KBM-7 (cell line): ENCODE results near the gene SLC8A3.

Experiments
- DNase-seq: peaks from one replicate; pipeline ENCODE4 v3.0.0-alpha.2; 2015
- in situ Hi-C: fragments of 300-500 bp; cut with MboI; formaldehyde crosslinking; loops from 2 replicates; pipeline ENCODE4 v1.14.3; 2020; ENCODE audit warnings: low sequenced_read_pairs, low pct_unique_long_range_greater_than_20kb, mixed read lengths

Gene SLC8A3

DNA sequence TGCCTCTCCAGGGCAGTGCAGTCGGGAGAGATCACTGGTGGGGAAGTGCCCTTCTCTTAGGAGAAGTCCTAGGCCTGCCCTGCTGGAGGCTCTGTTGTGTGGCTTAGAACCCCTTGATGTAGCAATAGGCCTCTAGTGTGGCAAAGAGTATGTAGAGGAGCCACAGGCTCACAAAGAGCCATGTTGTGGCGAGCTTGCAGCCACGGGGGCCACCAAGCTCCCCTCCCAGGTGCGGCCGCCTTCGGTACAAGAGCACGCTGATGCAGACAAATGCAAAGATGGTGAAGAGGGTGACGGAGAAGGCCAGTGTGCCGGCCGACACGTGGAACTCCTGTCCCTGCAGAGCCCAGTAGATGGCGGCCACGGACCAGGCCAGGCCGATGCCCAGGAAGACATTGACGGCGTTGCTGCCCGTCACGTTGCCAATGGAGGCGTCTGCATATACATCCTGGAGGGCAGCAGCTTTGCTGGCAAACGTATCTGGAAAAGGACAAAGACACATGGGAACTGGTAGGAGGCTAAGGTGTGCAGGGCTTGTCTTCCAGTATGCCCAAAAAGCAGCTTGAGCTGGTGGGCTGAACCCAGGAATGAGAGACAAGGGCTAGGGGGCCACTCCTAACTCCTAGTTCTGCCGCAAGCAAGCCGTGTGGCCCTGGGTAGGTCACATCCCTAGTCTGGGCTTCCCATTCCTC lies 142.8 kb downstream of the SLC8A3 start:
- peak; percentile 66 for DNase-seq
- in situ Hi-C loops: no loop called here

DNA sequence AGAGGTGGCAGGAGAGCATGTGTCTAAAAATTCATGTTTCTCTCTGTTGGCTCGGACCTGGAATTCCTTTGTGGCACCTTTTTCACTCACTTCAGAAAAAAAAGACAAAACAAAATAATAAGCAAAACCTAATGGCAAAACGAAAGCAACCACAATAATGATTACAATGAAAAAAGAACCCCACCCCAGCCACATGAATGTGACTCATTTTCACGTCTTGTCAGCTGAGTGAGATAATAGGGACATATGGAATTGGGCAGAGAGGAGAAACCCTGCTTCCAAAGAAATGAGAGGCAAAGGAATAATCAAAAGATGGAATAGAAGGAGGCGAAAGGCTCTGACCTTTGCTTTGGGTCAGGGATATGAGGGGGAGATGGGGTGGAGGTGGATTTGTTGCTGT lies 143.4 kb downstream of the SLC8A3 start:
- no peak for DNase-seq
- in situ Hi-C loops: no loop called here

DNA sequence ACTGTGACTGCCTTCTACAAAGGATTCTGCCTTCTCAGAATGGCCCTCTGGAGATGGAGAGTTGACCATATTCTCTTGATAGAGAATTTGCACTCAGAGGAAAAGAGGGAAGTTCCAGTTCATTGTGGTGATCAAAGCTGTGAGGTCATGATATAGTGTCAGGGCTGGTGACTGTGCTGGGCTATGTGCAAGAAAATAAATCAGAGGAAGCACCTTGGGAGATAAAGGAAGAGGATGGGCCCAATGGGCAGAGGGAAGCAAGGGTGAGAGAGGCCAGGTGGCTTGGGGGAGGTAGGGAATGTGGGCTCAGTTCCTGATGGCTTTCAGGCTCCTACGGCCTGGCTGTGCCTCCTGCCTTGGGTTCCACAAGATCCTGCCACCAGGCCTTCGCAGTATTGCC lies 145.8 kb downstream of the SLC8A3 start:
- in situ Hi-C loops: no loop called here

DNA sequence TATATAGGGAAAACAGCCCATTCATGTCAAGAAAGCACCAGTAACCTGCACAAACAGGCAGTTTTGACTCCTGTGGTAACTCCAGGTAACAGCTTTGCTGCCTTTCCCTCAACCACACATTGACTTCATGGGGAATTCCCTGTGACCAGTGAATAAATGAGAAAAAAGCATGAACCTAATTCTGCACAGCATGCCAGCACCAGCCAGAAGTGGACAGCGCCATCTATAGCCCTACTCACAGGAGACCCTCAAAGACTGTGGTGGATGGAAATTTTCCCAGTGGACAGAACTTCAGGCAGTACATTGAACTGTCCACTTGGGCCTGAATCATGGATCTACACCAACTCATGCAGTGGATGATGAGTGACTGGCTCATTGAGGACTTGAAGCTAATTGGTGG lies 152.1 kb downstream of the SLC8A3 start:
- in situ Hi-C loops: no loop called here
- no peak for DNase-seq

More for the DNA sequence above, 145.8 kb downstream of the SLC8A3 start:
- DNase-seq: no peak

DNA sequence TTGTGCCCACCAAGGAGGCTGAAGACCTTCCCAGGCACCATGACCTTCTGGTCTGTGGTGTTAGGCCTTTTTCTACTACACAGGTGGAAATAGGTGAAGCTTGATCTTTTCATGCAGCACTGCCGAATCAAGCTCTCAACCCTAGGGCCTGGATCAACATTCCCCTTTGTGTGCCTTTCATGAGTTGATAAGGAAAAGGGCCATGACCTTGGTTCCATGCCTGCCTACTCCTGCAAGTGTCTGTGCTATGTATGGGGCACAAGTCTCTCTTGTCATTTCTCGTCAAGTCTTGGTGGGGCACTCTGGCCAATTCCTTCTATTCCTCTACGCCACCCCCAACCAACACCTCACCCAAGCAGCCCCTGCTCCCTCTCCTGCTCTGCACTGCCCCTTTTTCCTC lies 154.5 kb downstream of the SLC8A3 start:
- in situ Hi-C loops: no loop called here
- no peak for DNase-seq

DNA sequence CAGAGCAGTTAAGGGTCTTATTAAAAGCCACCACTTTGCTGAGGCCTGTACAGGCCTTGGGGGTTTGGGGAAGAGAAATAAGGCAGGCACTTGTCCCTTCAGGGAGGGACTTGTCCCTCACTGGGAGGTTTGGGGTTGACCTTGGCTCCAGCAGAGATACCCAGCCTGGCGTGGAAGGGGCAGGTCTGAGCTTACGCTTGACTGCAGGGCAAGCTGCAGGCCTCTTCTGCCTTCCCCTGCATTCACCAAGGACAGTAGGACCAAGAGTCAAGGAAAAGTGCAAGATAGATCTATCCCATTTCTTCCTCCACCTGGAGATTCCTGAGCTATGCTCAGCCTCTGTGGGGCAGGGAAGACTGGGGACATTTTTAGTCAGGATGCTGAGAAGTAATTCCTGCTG lies 155.2 kb downstream of the SLC8A3 start:
- in situ Hi-C loops: no loop called here
- DNase-seq: no peak

DNA sequence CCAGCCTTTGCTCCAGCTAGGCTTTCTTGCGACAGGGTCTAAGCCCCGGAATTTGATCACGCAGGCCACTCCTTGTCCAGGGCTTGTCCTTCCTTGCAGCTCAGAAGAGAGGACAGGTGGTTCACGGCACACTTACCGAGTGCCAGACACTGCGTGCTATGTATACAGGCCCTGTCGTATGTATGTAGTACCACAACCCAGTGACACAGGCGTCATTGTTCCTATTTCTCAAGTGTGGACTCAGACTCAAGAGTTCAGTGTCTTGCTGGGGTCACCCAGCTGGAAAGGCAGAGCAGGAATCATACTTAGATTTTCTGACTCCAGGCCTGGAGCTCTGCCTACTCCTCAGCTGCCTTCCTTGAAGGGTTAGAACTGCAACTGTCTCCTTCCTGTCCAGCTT lies 155.6 kb downstream of the SLC8A3 start:
- DNase-seq: no peak
- in situ Hi-C loops: no loop called here

DNA sequence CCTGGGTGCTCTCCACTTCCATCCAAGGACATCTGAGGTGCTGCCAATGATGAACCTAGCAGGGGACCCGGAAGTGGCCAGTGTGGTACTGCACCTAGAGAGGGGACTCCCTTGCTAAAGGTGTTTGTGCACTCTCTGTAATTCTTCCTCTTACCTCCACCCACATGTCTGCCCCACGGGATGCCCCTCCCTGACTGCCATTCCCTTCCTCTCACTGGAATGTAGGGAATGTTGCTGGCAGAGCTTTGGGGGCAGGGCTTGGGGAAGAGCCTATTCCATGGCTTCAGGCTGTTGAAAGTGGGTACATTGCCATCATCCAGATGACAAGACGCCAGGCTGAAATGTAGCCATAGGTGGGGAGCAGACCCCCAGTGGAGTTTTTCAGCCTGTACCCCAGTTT lies 156.3 kb downstream of the SLC8A3 start:
- in situ Hi-C loops: no loop called here
- DNase-seq: no peak

DNA sequence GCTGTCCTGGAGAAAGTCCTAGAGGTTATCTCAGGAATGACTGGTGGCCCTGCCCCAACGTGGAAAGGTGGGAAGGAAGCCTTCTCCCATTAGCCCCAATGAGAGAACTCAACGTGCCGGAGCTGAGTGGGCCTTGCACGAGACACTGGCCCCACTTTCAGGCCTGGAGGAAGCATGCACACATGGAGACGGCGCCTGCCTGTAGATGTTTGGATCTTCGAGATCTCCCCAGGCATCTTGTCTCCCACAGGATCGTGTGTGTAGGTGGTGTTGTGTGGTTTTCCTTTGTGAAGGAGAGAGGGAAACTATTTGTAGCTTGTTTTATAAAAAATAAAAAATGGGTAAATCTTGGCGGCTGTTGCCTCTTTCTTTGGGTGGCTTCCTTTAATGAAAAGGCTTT lies 156.7 kb downstream of the SLC8A3 start:
- DNase-seq: no peak
- in situ Hi-C loops: no loop called here

DNA sequence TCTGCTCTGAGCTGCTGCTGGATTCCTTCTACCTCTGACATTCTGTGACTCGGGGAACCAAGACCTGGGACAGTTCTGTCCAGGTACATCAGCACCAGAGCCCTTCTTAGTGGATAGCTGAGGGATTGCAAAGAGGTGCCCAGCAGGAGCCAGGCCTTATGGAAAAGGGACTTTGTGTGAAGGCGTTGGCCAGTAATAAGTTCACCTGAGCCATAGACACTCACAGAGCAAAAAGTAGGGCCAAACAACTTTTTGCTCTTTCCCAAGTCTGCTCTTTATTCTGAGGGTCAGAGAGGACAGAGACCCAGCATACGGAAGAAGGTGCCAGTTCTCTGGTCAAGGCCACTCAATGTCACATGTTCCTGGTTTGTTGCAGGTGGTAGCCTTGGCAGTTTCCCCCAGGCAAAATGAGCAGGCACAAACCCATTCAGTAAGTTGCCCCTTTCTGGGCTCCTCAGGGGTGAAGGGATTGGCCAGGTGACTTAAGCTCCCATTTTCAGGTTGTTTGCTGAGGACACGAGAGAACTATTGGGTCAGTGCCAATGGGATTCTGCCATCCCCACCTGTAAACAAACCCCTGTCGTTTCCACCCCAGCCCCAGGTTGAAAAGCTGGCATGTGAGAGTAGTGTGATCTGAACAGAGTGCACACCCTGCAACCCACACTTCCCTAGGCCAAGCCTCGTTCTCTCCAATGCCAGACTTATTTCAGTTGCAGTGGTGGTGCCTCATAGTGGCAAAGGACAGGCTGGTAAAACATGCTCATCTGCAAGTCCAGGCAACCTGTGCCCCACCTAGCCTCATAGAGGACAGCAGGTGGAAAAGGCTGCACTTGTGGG lies 159.2 kb downstream of the SLC8A3 start:
- in situ Hi-C loops: loop anchor here (10.0 kb wide), 1 partner anchor 455 kb away; the partner anchor contains the start of gene CCDC177
- no peak for DNase-seq

DNA sequence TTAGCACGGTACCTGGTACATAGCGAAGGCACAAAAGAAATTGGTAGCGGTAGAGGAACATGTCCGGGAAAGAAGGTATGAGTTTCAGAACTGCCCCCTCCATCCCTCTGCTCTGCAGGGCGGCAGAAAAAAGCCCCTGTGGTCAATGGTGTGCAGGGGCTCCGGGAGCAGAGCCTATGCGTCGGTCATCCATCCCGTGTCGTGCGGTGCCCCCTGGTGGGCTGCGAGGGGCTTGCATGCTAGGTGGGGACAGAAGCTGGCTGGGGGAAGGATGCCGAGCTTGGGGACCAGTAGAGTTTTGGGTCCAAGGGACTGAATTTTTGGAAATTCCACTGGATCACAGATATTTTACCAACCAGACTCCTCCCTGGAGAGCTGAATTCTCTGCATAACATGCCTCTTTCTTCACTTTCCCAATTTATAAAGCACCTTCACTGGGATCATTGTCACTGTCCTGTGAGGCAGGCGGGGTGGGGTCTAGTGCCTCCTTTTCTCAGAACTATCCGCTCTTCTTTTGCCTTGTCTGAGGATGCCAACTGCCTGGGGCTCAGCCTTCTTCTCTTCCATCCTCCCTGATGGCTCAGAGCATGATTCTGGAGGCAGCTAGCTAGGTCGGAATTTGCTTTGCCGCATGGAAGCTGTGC lies 160.8 kb downstream of the SLC8A3 start:
- in situ Hi-C loops: loop anchor here (10.0 kb wide), 1 partner anchor 453 kb away; the partner anchor contains the start of gene CCDC177
- DNase-seq: peak; percentile 58

DNA sequence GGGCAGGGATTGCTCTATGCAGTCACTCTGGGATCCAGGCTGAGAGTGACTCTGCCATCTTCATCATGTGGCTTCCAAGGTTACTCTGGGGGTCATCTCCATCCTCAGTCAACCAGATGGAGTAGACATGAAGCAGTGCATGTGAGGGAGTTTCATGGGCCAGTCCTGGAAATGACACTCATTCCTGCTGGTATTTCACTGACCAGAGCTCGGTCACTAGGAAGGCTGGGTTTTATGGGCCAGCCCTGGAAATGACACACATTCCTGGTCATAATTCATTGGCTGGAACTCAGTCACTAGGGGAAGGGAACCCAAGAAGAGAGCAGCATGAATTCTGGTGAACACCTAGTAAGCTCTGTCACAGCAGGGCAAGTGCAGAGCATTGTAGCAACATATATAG lies 164.9 kb downstream of the SLC8A3 start:
- in situ Hi-C loops: loop anchor here (10.0 to 25.0 kb wide), 2 partner anchors 187 to 449 kb away; partner anchors contain the start of gene CCDC177
- DNase-seq: no peak

DNA sequence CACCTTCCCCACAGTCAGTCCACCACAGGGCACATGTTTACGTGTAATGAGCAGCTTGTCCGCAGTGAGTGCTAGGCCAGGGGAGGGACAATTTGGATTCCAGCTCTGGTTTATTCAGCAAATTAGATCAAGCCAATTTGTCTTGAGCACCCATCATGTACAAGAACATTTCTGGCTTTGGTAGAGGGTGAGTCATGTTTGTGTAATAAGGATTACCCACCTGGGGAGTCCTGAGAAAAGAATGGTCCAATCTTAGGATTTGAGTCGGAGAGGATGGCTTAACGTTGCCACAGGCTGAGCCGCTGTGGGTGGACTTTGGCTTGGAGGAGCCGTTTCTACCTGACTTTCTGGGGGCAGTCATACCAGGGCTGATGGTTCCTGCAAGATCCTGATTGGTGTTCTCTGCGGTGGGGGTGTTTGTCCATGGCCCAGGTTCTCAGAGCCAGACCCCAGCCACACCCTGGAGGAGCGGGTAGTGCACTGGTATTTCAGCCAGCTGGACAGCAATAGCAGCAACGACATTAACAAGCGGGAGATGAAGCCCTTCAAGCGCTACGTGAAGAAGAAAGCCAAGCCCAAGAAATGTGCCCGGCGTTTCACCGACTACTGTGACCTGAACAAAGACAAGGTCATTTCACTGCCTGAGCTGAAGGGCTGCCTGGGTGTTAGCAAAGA lies 165.8 kb downstream of the SLC8A3 start:
- in situ Hi-C loops: loop anchor here (10.0 to 25.0 kb wide), 2 partner anchors 186 to 448 kb away; partner anchors contain the start of gene CCDC177

DNA sequence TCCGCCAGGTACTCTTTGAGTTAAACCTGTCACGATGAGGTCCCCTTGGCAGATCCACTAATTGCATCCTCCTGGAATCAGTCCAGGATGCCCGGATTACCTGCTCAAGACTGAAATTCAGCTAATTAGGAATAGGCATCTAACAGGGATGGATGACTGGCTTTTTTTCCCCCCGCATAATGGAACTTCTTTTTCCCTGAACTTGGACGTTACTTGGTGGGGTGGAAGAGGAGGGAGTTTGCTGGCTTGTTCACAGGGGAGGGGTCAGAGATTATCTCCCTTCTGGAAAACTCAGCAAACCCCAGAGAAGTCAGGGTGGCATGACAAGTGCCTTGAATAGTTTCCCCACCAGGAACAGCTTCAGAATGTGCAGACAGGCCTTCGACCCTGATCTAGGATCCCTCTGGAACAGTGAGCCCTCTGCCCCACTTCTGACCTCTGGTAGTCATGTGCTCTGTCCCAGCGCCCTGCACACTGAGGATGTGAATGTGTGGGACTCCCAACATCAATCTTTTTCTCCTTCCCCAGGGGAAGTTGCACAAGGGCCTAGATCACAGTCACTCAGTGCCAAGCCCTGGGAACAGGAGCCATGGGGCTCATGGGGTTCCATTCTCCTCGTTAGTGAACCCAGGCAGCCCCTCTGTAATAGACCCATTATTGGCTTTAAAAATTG lies 167.1 kb downstream of the SLC8A3 start:
- in situ Hi-C loops: loop anchor here (10.0 to 25.0 kb wide), 2 partner anchors 184 to 447 kb away; partner anchors contain the start of gene CCDC177
- DNase-seq: no peak

More for the DNA sequence above, 165.8 kb downstream of the SLC8A3 start:
- no peak for DNase-seq

DNA sequence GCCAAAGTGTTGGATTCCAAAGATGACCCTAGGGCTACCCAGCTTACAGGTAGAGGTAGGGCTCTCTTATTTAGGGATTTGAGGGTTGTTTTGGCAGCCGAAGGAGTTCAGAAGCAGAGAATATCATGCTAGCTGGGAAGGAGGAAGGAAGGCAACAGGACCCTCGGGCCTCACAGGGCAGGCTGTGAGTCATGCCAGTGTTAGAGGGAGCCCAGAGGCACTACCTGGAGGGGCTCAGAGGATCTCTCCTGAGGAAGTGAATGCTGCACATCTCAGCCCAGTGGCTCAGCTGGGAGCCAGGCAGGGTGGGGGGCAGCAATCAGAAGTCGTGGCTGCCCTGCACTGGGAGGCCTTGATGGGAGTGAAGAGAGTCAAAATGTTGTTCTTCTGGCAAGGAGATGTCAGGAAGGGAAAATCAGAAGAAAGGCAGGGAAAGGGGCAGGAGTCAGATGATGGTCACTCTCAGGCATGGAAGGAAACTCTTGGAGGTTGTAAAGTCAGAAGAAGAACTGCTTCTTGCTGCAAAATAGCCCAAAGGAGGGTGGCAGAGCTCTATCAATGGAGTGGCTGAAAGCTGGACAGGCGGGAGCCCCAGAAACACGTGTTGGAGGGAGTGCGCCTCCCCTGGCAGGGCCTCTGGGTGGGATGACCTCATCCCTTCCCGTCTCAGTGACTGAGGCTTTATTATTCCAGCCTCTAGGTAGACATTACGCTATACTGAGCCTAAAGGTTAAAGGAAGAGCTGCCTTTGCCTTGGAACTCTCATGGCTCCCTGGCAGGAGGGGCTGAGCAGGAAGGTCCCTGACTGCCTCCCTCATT lies 168.2 kb downstream of the SLC8A3 start:
- in situ Hi-C loops: loop anchor here (10.0 to 25.0 kb wide), 2 partner anchors 183 to 446 kb away; partner anchors contain the start of gene CCDC177

DNA sequence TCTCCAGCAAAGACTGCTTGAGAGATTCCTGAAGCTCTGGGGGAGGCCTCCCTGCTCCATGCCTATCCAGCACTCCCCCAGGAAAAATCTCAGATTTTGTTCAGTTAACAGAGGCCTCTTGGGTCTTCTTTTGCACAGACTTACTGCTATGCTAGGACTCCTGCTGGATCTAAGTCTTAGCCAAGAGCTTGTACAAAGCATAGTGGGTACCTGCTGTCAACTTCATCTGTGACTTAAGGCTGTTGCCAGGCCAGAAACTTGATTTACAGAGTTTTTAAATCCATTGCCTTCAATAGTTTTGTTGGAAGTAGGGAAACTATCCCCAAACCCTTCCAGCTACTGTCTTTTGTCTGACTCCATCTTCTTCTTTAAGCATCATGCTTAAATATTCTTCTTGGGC lies 169.1 kb downstream of the SLC8A3 start:
- in situ Hi-C loops: loop anchor here (10.0 to 25.0 kb wide), 2 partner anchors 182 to 445 kb away; partner anchors contain the start of gene CCDC177

More for the DNA sequence above, 168.2 kb downstream of the SLC8A3 start:
- no peak for DNase-seq

DNA sequence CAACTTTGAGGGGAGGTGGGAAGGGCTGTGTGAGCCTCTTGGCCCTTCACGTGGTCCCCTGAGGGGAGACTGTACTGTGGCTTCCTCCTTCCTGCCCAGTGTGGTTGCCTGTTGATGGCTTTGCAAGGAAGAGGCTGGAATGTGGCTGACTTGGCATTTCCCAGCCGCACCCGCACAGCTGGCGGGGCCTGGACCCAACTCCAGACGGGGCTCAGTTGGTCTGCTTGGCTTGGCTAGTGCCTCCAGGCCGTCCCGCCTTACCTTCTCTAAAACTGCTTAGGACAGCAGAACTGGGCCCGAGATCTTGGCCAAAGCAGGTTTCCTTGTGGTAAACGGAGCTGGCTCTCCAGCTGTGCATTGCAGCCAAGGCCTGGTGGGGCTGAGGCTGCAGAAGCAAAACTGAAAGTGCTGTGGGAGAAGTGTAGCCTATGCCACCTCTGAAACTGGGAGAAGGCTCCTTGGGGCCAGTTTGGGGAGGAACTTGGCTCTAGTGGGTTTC lies 170.0 kb downstream of the SLC8A3 start:
- in situ Hi-C loops: loop anchor here (25.0 kb wide), 1 partner anchor 181 kb away; no protein-coding TSS in a partner anchor
- no peak for DNase-seq

More for the DNA sequence above, 169.1 kb downstream of the SLC8A3 start:
- no peak for DNase-seq
